OCI-LY7 (cell line): ENCODE results near the gene PDE9A. TPM values are rescaled to one million over a fixed set of nuclear protein-coding genes. Genes with fewer than 3 reads are reported as not detected.
A peak's percentile ranks its signal among the peaks of the same experiment; 100 is the strongest.

Experiments
- BruUV-seq: library from RNA; stranded (reverse); fragments of 400-500 nt; replicated peaks from 2 replicates; lab custom pipeline; 2021; lab: Mats Ljungman, UMichigan
- CTCF ChIA-PET: fragments of 300-600 bp; sonication (Branson Sonifier 250); formaldehyde crosslinking; loops from one replicate; lab custom pipeline; 2022; ENCODE audit warnings: antibody characterized with exemption; ENCODE audit not compliant: unreplicated experiment; lab: Charles Lee
- POLR2A ChIA-PET: fragments of 300-600 bp; sonication (Branson Sonifier 250); formaldehyde crosslinking; loops from one replicate; lab custom pipeline; 2022; ENCODE audit warnings: antibody characterized with exemption; lab: Charles Lee
- DNase-seq: peaks from one replicate; pipeline ENCODE4 v3.0.0-alpha.2; 2015; ENCODE audit warnings: low spot score
- H2AFZ ChIP-seq: fragments of 200-600 bp; sonication (generic), shearing (Covaris generic); 2 replicates; pipeline ENCODE4 v1.6.1; 2014; ENCODE audit warnings: mild to moderate bottlenecking, antibody characterized with exemption, low read length, moderate library complexity
- H3K27ac ChIP-seq: fragments of 200-600 bp; sonication (generic); 2 replicates; pipeline ENCODE4 v1.5.1; 2014; ENCODE audit warnings: mixed run types, low read depth, mild to moderate bottlenecking, moderate library complexity, low read length, inconsistent platforms; ENCODE audit not compliant: poor library complexity, severe bottlenecking
- H3K36me3 ChIP-seq: fragments of 200-600 bp; sonication (generic); 2 replicates; pipeline ENCODE4 v1.6.1; 2014; ENCODE audit warnings: mild to moderate bottlenecking, antibody characterized with exemption, low read length, moderate library complexity, mixed read lengths; ENCODE audit not compliant: insufficient read depth
- H3K4me1 ChIP-seq: fragments of 200-600 bp; sonication (generic); 2 replicates; pipeline ENCODE4 v1.5.1; 2014; ENCODE audit warnings: mild to moderate bottlenecking, low read length; ENCODE audit not compliant: insufficient read depth, poor library complexity, severe bottlenecking
- H3K4me2 ChIP-seq: fragments of 200-600 bp; sonication (generic); 2 replicates; pipeline ENCODE4 v1.6.1; 2014; ENCODE audit warnings: mild to moderate bottlenecking, low read length
- H3K4me3 ChIP-seq: fragments of 200-600 bp; sonication (generic); 2 replicates; pipeline ENCODE4 v1.5.1; 2014; ENCODE audit warnings: mild to moderate bottlenecking, low read depth, low read length; ENCODE audit not compliant: poor library complexity, severe bottlenecking
- H3K79me2 ChIP-seq: fragments of 200-600 bp; sonication (generic); 2 replicates; pipeline ENCODE4 v1.6.1; 2016; ENCODE audit warnings: low read depth, mild to moderate bottlenecking, low read length, moderate library complexity, mixed read lengths; ENCODE audit not compliant: insufficient read depth
- H3K9me2 ChIP-seq: fragments of 200-600 bp; sonication (generic); 2 replicates; pipeline ENCODE4 v1.6.1; 2016; ENCODE audit warnings: mild to moderate bottlenecking, low read length, mixed read lengths; ENCODE audit not compliant: insufficient read depth
- H3K9me3 ChIP-seq: fragments of 200-600 bp; sonication (generic); 2 replicates; pipeline ENCODE4 v1.6.1; 2014; ENCODE audit warnings: mild to moderate bottlenecking, mixed run types, low read length, mixed read lengths
- H4K20me1 ChIP-seq: fragments of 200-600 bp; sonication (generic); 2 replicates; pipeline ENCODE4 v1.6.1; 2014; ENCODE audit warnings: mild to moderate bottlenecking, antibody characterized with exemption, low read length, moderate library complexity, mixed read lengths; ENCODE audit not compliant: insufficient read depth
- EZH2phosphoT487 ChIP-seq: fragments of 200-600 bp; sonication (generic); IDR thresholded peaks from 2 replicates; pipeline ENCODE4 v1.6.1; 2018; ENCODE audit warnings: low read depth, borderline replicate concordance, mild to moderate bottlenecking, mixed run types, antibody characterized with exemption, low read length, moderate library complexity, mixed read lengths
- intact Hi-C: fragments of 100-400 bp; cut with micrococcal nuclease; formaldehyde crosslinking; loops from one replicate; pipeline ENCODE4 v1.10.0; 2022; ENCODE audit not compliant: unreplicated experiment
- total RNA-seq, 2 experiments: library from RNA; depleted of rRNA in 1 of 2; stranded (reverse); fragments of >200 nt in 1 of 2; shearing (Covaris generic) in 1 of 2; gene quantifications; 2 replicates each; pipeline ENCODE4 v1.2.3, GENCODE V29; 2014 to 2022
- TF ChIP-seq, protein P1 (sequence below): fragments of 200-600 bp; sonication (generic); conservative IDR thresholded peaks from 2 replicates; pipeline ENCODE4 v1.5.1; 2014; ENCODE audit warnings: mild to moderate bottlenecking, antibody characterized with exemption, low read length, moderate library complexity, mixed read lengths

Gene PDE9A
- total RNA-seq, 2 experiments from 2014 or later, result 11.4 to 22.4 TPM

DNA sequence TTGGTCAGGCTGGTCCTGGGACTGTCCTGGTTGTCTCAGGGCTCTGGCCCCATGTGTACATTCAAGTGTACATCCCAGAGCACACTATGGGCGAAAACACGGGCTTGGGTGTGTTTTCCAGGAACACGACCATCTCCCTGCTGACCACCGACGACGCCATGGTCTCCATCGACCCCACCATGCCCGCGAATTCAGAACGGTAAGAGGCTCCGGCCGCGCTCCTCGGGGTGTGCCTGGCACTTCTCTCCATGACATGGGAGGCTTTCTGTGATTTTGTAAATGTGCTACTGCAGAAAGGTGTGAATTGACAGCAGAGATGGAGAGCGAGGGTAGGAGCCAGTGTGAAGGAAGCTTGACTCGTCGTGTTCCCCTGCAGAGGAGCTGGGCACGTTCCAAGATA, 34.4 kb downstream of the PDE9A start:
- H3K9me2 ChIP-seq, result no peaks in the 10 kb centered on the region
- H2AFZ ChIP-seq, result no peak overlapping the region
- TF ChIP-seq, protein P1, sequence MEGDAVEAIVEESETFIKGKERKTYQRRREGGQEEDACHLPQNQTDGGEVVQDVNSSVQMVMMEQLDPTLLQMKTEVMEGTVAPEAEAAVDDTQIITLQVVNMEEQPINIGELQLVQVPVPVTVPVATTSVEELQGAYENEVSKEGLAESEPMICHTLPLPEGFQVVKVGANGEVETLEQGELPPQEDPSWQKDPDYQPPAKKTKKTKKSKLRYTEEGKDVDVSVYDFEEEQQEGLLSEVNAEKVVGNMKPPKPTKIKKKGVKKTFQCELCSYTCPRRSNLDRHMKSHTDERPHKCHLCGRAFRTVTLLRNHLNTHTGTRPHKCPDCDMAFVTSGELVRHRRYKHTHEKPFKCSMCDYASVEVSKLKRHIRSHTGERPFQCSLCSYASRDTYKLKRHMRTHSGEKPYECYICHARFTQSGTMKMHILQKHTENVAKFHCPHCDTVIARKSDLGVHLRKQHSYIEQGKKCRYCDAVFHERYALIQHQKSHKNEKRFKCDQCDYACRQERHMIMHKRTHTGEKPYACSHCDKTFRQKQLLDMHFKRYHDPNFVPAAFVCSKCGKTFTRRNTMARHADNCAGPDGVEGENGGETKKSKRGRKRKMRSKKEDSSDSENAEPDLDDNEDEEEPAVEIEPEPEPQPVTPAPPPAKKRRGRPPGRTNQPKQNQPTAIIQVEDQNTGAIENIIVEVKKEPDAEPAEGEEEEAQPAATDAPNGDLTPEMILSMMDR, result no peak
- TF ChIP-seq EZH2phosphoT487, result no peak
- ChIA-PET POLR2A (no interaction called here), CTCF (no interaction called here)
- intact Hi-C loops, result no loop called here
- BruUV-seq, result no TSS peak
- no peak overlapping the region for H3K4me3 ChIP-seq
- H3K36me3 ChIP-seq, result no peaks in the 10 kb centered on the region
- DNase-seq, result no peak
- H3K4me2 ChIP-seq, result no peak overlapping the region
- no peaks in the 10 kb centered on the region for H4K20me1 ChIP-seq
- H3K27ac ChIP-seq, result no peak overlapping the region
- H3K4me1 ChIP-seq, result peaks cover 14% of the 10 kb centered on the region
- H3K79me2 ChIP-seq, result no peaks in the 10 kb centered on the region
- no peaks in the 10 kb centered on the region for H3K9me3 ChIP-seq

DNA sequence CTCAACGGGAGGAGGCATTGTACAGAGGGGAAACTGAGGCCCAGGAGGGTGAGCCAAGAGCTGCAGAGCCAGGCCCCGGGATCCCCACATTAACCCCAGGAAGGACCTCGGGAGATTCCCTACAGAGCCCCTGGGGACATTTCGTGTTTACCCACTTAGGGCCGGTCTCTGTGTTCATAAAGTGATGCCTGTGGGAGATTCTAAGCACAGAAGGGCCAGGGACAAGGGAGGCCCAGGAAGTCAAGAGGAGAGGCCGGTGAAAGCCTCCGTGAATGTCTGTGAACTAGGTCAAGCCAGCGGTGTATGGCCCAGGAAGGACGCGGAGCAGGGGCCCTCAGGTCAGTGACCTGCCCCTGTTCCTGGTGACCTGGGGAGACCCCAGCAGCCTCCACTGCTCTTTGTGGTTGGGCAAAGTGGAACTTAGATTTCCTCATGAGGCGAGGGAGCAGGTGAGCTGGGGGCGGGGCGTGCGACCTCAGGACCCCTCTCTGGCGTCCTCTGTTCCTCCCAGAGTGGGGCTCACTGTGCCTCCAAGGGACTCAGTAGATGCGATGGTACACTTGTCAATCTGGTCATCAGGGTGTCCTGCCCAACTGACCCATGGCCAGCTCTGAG, 34.9 kb downstream of the PDE9A start:
- H3K4me2 ChIP-seq, result no peak overlapping the region
- no peaks in the 10 kb centered on the region for H4K20me1 ChIP-seq
- POLR2A ChIA-PET, result no interaction called here
- no peak overlapping the region for H3K4me3 ChIP-seq
- CTCF ChIA-PET, result no interaction called here
- H3K36me3 ChIP-seq, result no peaks in the 10 kb centered on the region
- H3K4me1 ChIP-seq, result peaks cover 14% of the 10 kb centered on the region
- H3K79me2 ChIP-seq, result no peaks in the 10 kb centered on the region
- no peak overlapping the region for H3K27ac ChIP-seq
- no peaks in the 10 kb centered on the region for H3K9me3 ChIP-seq
- no peak overlapping the region for H2AFZ ChIP-seq
- BruUV-seq, result no TSS peak
- no peaks in the 10 kb centered on the region for H3K9me2 ChIP-seq
- intact Hi-C loops, result no loop called here
- no peak for TF ChIP-seq EZH2phosphoT487
- TF ChIP-seq, protein P1, result no peak
- DNase-seq, result no peak

DNA sequence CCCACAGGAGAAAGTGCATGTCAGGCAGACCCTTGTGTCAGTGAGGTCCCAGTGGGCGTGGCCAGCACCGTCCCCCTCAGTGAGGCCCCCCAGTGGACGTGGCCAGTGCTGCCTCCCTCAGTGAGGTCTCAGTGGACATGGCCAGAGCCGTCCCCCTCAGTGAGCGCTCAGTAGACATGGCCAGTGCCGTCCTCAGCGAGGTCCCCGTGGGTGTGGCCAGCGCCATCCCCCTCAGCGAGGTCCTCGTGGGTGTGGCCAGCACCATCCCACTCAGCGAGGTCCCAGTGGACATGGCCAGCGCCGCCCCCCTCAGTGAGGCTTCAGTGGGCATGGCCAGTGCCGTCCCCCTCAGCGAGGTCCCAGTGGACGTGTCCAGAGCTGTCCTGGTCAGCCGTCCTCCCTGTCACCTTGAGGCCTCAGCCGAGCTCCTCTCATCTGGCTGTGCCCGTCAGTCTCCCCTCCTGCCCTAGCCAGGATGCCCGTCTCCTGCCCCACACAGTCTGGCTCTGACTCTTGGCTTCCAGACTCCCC, 35.5 kb downstream of the PDE9A start:
- Histone ChIP-seq H3K27ac (no peak overlapping the region), H3K9me3 (no peaks in the 10 kb centered on the region), H3K4me3 (no peak overlapping the region), H2AFZ (no peak overlapping the region), H3K36me3 (no peaks in the 10 kb centered on the region), H4K20me1 (no peaks in the 10 kb centered on the region), H3K4me1 (peaks cover 13% of the 10 kb centered on the region), H3K9me2 (no peaks in the 10 kb centered on the region), H3K79me2 (no peaks in the 10 kb centered on the region), H3K4me2 (no peak overlapping the region)
- intact Hi-C loops, result no loop called here
- CTCF ChIA-PET, result no interaction called here
- no TSS peak for BruUV-seq
- TF ChIP-seq EZH2phosphoT487, result no peak
- TF ChIP-seq, protein P1, result 0 out of 2 replicates have a peak, but pooled peaks have one; percentile 10
- no peak for DNase-seq
- POLR2A ChIA-PET, result interaction anchor here (0.6 kb wide), 1 partner anchor 17 kb away, joined by 3 read pairs; no protein-coding TSS in a partner anchor
